SK-N-SH treated with all-trans-retinoic acid at 6 μM for 48 hours (cell line): ENCODE measurements around the gene PHLDB1.

Experiments
- ATAC-seq: fragments of 200-7000 bp; cut with Tn5 transposase; 3 replicates; pipeline ENCODE4 v1.9.1; 2020; ENCODE audit warnings: mild to moderate bottlenecking, moderate library complexity
- BACH2 ChIP-seq: fragments of 250-450 bp; sonication (Bioruptor Pico); IDR thresholded peaks from 2 replicates; pipeline ENCODE4 v1.9.0; 2021; ENCODE audit warnings: mild to moderate bottlenecking, borderline replicate concordance
- CSRNP3 ChIP-seq: fragments of 250-450 bp; sonication (Bioruptor Pico); IDR thresholded peaks from 2 replicates; pipeline ENCODE4 v1.5.1; 2021; ENCODE audit warnings: mild to moderate bottlenecking, moderate library complexity
- ESRRG ChIP-seq: fragments of 250-450 bp; sonication (Bioruptor Pico); IDR thresholded peaks from 2 replicates; pipeline ENCODE4 v1.6.1; 2021; ENCODE audit warnings: mild to moderate bottlenecking
- ISL1 ChIP-seq: fragments of 250-450 bp; sonication (Bioruptor Pico); IDR thresholded peaks from 2 replicates; pipeline ENCODE4 v2.1.2; 2022; ENCODE audit warnings: mild to moderate bottlenecking, moderate library complexity
- OSR1 ChIP-seq: fragments of 250-450 bp; sonication (Bioruptor Pico); IDR thresholded peaks from 2 replicates; pipeline ENCODE4 v1.8.0; 2022; ENCODE audit warnings: moderate library complexity, mild to moderate bottlenecking, inconsistent platforms
- PATZ1 ChIP-seq: fragments of 250-450 bp; sonication (Bioruptor Pico); IDR thresholded peaks from 2 replicates; pipeline ENCODE4 v1.8.0; 2020; ENCODE audit warnings: mild to moderate bottlenecking, moderate library complexity, borderline replicate concordance
- POU6F1 ChIP-seq: fragments of 250-450 bp; sonication (Bioruptor Pico); IDR thresholded peaks from 2 replicates; pipeline ENCODE4 v1.8.0; 2021; ENCODE audit warnings: low read depth, mild to moderate bottlenecking, moderate library complexity, borderline replicate concordance
- PPARA ChIP-seq: fragments of 250-450 bp; sonication (Bioruptor Pico); IDR thresholded peaks from 2 replicates; pipeline ENCODE4 v1.5.0; 2020; ENCODE audit warnings: mild to moderate bottlenecking, borderline replicate concordance
- SNAI2 ChIP-seq: fragments of 250-450 bp; sonication (Bioruptor Pico); IDR thresholded peaks from 2 replicates; pipeline ENCODE4 v1.5.0; 2020; ENCODE audit warnings: mild to moderate bottlenecking, moderate library complexity
- TCF4 ChIP-seq: fragments of 250-450 bp; sonication (Bioruptor Pico); IDR thresholded peaks from 2 replicates; pipeline ENCODE4 v1.8.0; 2021; ENCODE audit warnings: mild to moderate bottlenecking, moderate library complexity, borderline replicate concordance
- TOX ChIP-seq: fragments of 250-450 bp; sonication (Bioruptor Pico); IDR thresholded peaks from 2 replicates; pipeline ENCODE4 v1.8.0; 2021; ENCODE audit warnings: mild to moderate bottlenecking, moderate library complexity, borderline replicate concordance
- TSHZ2 ChIP-seq: fragments of 250-450 bp; sonication (Bioruptor Pico); IDR thresholded peaks from 2 replicates; pipeline ENCODE4 v1.5.0; 2020; ENCODE audit warnings: mild to moderate bottlenecking, moderate library complexity
- ZC3H10 ChIP-seq: fragments of 250-450 bp; sonication (Bioruptor Pico); IDR thresholded peaks from 2 replicates; pipeline ENCODE4 v1.5.1; 2021; ENCODE audit warnings: mild to moderate bottlenecking, moderate library complexity
- ZFP30 ChIP-seq: fragments of 450-650 bp; formaldehyde crosslinking; IDR thresholded peaks from 2 replicates; pipeline ENCODE4 v1.5.0; 2022; ENCODE audit warnings: mild to moderate bottlenecking, moderate library complexity
- ZNF565 ChIP-seq: fragments of 450-650 bp; formaldehyde crosslinking; conservative IDR thresholded peaks from 2 replicates; pipeline ENCODE4 v1.5.0; 2020; ENCODE audit warnings: low read depth, mild to moderate bottlenecking, moderate library complexity
- ZNF8 ChIP-seq: fragments of 450-650 bp; formaldehyde crosslinking; IDR thresholded peaks from 2 replicates; pipeline ENCODE4 v1.5.0; 2020; ENCODE audit warnings: mild to moderate bottlenecking, moderate library complexity

PHLDB1 gene

GRCh38 chr11:118607401-118608359 lies at the start of gene PHLDB1:
PHLDB1 (plus strand) TSS chr11:118607615; CDS start chr11:118613837, 6,222 bp downstream.
- TF ChIP-seq TOX (CRISPR knock-in tag): no peak
- peak; percentile 69; the same call in 1 of the 2 replicates for TF ChIP-seq PATZ1 (CRISPR knock-in tag)
- no peak for TF ChIP-seq ZNF565 (CRISPR knock-in tag)
- ATAC-seq: peak; percentile 79

DNA sequence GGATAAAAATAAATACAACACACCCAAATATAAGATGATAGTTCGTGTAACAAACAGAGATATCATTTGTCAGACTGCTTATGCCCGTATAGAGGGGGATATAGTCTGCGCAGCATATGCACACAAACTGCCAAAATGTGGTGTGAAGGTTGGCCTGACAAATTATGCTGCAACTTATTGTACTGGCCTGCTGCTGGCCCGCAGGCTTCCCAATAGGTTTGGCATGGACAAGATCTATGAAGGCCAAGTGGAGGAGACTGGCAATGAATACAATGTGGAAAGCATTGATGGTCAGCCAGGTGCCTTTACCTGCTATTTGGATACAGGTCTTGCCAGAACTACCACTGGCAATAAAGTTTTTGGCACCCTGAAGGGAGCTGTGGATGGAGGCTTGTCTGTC lies 46.6 kb upstream of the PHLDB1 start:
- TF ChIP-seq ISL1 (CRISPR knock-in tag) (no peak), BACH2 (CRISPR knock-in tag) (no peak), TOX (CRISPR knock-in tag) (no peak), CSRNP3 (CRISPR knock-in tag) (no peak), ESRRG (CRISPR knock-in tag) (no peak), ZFP30 (CRISPR knock-in tag) (no peak), PPARA (no peak), ZNF8 (no peak), SNAI2 (CRISPR knock-in tag) (no peak)
- TF ChIP-seq, all 23 proteins: peak for 0
- ATAC-seq: no peak

GRCh38 chr11:118565051-118565450 lies 42.4 kb upstream of the PHLDB1 start:
- TF ChIP-seq SNAI2 (CRISPR knock-in tag): no peak
- no peak for ATAC-seq

GRCh38 chr11:118569670-118570069 lies 37.7 kb upstream of the PHLDB1 start:
- no peak for TF ChIP-seq POU6F1
- no peak for TF ChIP-seq TCF4 (CRISPR knock-in tag)
- TF ChIP-seq PPARA: no peak
- TF ChIP-seq CSRNP3 (CRISPR knock-in tag): no peak
- TF ChIP-seq TSHZ2 (CRISPR knock-in tag): no peak
- no peak for TF ChIP-seq ZC3H10 (CRISPR knock-in tag)
- TF ChIP-seq OSR1: no peak
- no peak for ATAC-seq
